GM12864 (cell line): ENCODE data around the gene AP5S1.

Experiments
- DNase-seq: peaks from one replicate; pipeline ENCODE4 v3.0.0-alpha.2; 2011; ENCODE audit warnings: low read depth
- H3K4me3 ChIP-seq: 2 replicates; pipeline ENCODE4 v1.5.1; 2011; ENCODE audit warnings: mild to moderate bottlenecking, low read depth, low read length, control low read depth
- CTCF ChIP-seq: IDR thresholded peaks from 2 replicates; pipeline ENCODE4 v1.5.1; 2011; ENCODE audit warnings: low read depth, mild to moderate bottlenecking, moderate library complexity, low read length, control low read depth, inconsistent platforms; ENCODE audit errors: missing control alignments

The AP5S1 gene

GRCh38 chr20:3863317-3863716 is 43.0 kb downstream of the AP5S1 start:
- H3K4me3 ChIP-seq = no peak overlapping the region
- no peak for DNase-seq
- TF ChIP-seq CTCF = no peak

- no peak for DNase-seq
- TF ChIP-seq CTCF = no peak
- no peak overlapping the region for H3K4me3 ChIP-seq
These were observed 44.2 kb downstream of the AP5S1 start for GRCh38 chr20:3864518-3864917.

GRCh38 chr20:3865152-3865886 is 45.0 kb downstream of the AP5S1 start:
- H3K4me3 ChIP-seq = no peak overlapping the region
- DNase-seq = no peak
- TF ChIP-seq CTCF = no peak

- no peak overlapping the region for H3K4me3 ChIP-seq
- DNase-seq = no peak
- TF ChIP-seq CTCF = no peak
These were observed 45.6 kb downstream of the AP5S1 start for GRCh38 chr20:3865887-3866407.

GRCh38 chr20:3866464-3866863 is 46.1 kb downstream of the AP5S1 start:
- no peak overlapping the region for H3K4me3 ChIP-seq
- no peak for DNase-seq
- TF ChIP-seq CTCF = no peak

GRCh38 chr20:3867802-3868201 is 47.5 kb downstream of the AP5S1 start:
- no peak overlapping the region for H3K4me3 ChIP-seq
- no peak for DNase-seq
- no peak for TF ChIP-seq CTCF
